NCI-H524 (cell line): ENCODE measurements around the gene HNRNPH1.

Experiments used
- DNase-seq, 2 experiments: peaks; one replicate each; lab custom pipeline; 2025; lab: John Stamatoyannopoulos, UW

The HNRNPH1 gene

GRCh38 chr5:179605026-179605833 lies 18.2 kb downstream of the HNRNPH1 start:
- DNase-seq, result no peak

GRCh38 chr5:179603308-179603707 lies 20.2 kb downstream of the HNRNPH1 start:
- no peak for DNase-seq

- DNase-seq, result no peak
Observed at GRCh38 chr5:179601871-179602625, 21.4 kb downstream of the HNRNPH1 start.

GRCh38 chr5:179599973-179600372 lies 23.5 kb downstream of the HNRNPH1 start:
- DNase-seq, result no peak

DNA sequence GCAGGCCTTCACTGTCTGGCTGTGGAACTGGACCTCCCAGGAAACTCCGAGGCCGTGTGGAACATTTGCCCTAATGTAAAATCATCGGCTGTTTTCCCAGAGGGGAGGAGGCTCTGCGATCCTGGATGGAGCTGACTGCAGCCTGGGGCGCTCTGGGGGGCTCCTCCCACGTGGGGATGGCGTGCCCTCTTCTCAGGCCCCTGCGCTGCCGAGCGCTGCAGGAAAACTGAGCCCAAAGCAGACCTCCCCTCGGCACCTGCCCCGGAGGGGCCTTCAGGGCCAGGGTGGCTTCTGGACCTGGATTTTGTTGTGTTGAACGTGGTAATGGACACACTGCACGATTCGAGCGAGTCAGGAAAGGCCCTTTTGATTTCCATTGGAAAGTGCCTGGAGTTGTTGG lies 23.9 kb downstream of the HNRNPH1 start:
- no peak for DNase-seq

GRCh38 chr5:179599100-179599499 lies 24.4 kb downstream of the HNRNPH1 start:
- no peak for DNase-seq

GRCh38 chr5:179596421-179596820 lies 27.1 kb downstream of the HNRNPH1 start:
- DNase-seq, result peak; percentile 47 to 82

GRCh38 chr5:179595916-179596315 lies 27.6 kb downstream of the HNRNPH1 start:
- no peak for DNase-seq

DNA sequence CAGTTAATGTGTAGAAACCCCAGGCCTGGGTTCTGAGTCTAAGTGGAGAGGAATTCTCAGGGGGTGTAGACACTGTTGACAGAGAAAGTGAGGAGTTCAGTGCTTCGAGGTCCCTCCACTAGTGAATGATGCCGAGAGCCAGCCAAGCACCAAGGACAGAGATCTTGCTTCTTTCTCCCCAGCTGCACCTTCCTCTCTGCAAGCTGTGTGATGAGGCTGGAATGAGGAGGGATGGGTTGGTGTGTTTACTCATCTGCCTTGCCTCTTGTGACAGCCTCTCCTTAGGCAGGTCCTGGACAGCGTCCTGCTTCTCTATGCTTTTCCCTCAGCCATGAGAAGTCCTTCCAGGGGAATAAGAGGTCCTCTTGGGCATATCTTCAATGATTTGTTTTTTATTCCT lies 35.3 kb downstream of the HNRNPH1 start:
- DNase-seq, result no peak

- DNase-seq, result no peak
Observed at GRCh38 chr5:179585941-179586401, 37.5 kb downstream of the HNRNPH1 start.

GRCh38 chr5:179577286-179577960 lies 46.0 kb downstream of the HNRNPH1 start:
- no peak for DNase-seq

- no peak for DNase-seq
Observed at GRCh38 chr5:179572386-179572785, 51.1 kb downstream of the HNRNPH1 start.

DNA sequence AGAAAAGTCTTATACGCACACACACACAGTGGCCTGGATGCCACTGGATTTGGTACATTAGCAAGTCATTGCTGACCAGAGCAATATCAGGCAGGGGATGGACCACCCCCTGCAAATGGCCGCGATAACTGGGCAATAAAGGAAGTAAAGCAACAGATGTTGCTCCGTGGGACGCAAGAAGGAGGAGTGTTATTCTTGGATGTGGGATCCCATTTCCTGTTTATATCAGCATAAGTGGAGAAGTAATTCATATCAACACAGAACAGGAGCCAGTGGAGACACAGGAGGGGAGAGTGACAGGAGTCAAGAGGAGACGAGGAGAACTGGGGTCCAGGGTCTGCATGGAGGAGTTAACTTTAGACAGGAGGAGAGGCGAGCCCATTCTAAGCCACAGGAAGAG lies 54.8 kb downstream of the HNRNPH1 start:
- no peak for DNase-seq

DNA sequence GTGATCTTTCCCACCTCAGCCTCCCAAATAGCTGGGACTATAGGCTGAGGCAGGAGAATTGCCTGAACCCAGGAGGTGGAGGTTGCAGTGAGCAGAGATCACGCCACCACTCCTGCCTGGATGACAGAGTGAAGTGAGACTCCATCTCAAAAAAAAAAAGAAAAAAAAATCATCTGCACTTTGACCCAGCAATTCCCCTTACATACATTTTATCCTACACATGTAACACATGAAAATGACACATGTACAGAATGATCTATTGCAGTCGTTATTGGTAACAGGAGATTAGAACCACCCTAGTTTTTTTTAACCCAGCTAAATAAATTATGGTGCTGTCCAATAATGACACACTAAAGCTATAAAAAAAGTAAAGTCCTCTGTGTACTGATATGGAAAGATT lies 58.9 kb downstream of the HNRNPH1 start:
- no peak for DNase-seq
